IPS-18a (cell line): ENCODE measurements around the gene SOAT2.
A peak's percentile ranks its signal among the peaks of the same experiment; 100 is the strongest.
"Not testable (repeated sequence)": the region's sequence is repeated elsewhere in the genome, so short reads cannot be mapped to it uniquely, and the experiment has no call there.

Experiments used
- H3K27ac ChIP-seq: one replicate; pipeline ENCODE4 v1.5.1; 2013; ENCODE audit warnings: low read length
- H3K27me3 ChIP-seq: one replicate; pipeline ENCODE4 v1.6.1; 2013; ENCODE audit warnings: mild to moderate bottlenecking, low read length; ENCODE audit not compliant: control insufficient read depth, insufficient read depth
- H3K36me3 ChIP-seq: one replicate; pipeline ENCODE4 v1.6.1; 2013; ENCODE audit warnings: low read depth, low read length; ENCODE audit not compliant: control insufficient read depth
- H3K4me1 ChIP-seq: one replicate; pipeline ENCODE4 v1.6.1; 2013; ENCODE audit warnings: low read depth, low read length; ENCODE audit not compliant: control insufficient read depth
- H3K4me3 ChIP-seq: one replicate; pipeline ENCODE4 v1.5.1; 2013; ENCODE audit warnings: low read length
- H3K9ac ChIP-seq: one replicate; pipeline ENCODE4 v1.6.1; 2013; ENCODE audit warnings: mild to moderate bottlenecking, low read length, moderate library complexity
- H3K9me3 ChIP-seq: one replicate; pipeline ENCODE4 v1.6.1; 2013; ENCODE audit warnings: low read depth, low read length; ENCODE audit not compliant: control insufficient read depth

The SOAT2 gene

GRCh38 chr12:53078425-53079225 is 24.7 kb upstream of the SOAT2 start:
- Histone ChIP-seq H3K4me1 (no peaks in the 10 kb centered on the region), H3K9ac (peak overlapping the region; percentile 26), H3K4me3 (peak overlapping the region; percentile 61), H3K36me3 (no peaks in the 10 kb centered on the region), H3K9me3 (no peaks in the 10 kb centered on the region), H3K27ac (peak overlapping the region; percentile 17), H3K27me3 (peaks cover 17% of the 10 kb centered on the region)

GRCh38 chr12:53079226-53080117 is 23.8 kb upstream of the SOAT2 start, which contains the start of gene SPRYD3:
Gene SPRYD3 (minus strand): TSS chr12:53079390. CDS start chr12:53079333, 57 bp downstream.
- Histone ChIP-seq H3K9me3 (no peaks in the 10 kb centered on the region), H3K9ac (peak within 1 kb of the TSS; percentile 37), H3K36me3 (no peaks in the 10 kb centered on the region), H3K27me3 (peaks cover 17% of the 10 kb centered on the region), H3K4me1 (no peaks in the 10 kb centered on the region), H3K4me3 (peak within 1 kb of the TSS; percentile 62), H3K27ac (peak within 1 kb of the TSS; percentile 17)

GRCh38 chr12:53082637-53083175 is 20.6 kb upstream of the SOAT2 start:
- Histone ChIP-seq H3K4me3 (no peak overlapping the region), H3K36me3 (no peaks in the 10 kb centered on the region), H3K27ac (no peak overlapping the region), H3K4me1 (no peaks in the 10 kb centered on the region), H3K27me3 (peaks cover 24% of the 10 kb centered on the region), H3K9me3 (no peaks in the 10 kb centered on the region), H3K9ac (no peak overlapping the region)

GRCh38 chr12:53086361-53086760 is 16.9 kb upstream of the SOAT2 start:
- H3K9ac ChIP-seq, result no peak overlapping the region
- H3K4me1 ChIP-seq, result no peaks in the 10 kb centered on the region
- H3K9me3 ChIP-seq, result no peaks in the 10 kb centered on the region
- H3K27me3 ChIP-seq, result peaks cover 11% of the 10 kb centered on the region
- no peak overlapping the region for H3K4me3 ChIP-seq
- no peaks in the 10 kb centered on the region for H3K36me3 ChIP-seq
- no peak overlapping the region for H3K27ac ChIP-seq

- Histone ChIP-seq H3K36me3 (no peaks in the 10 kb centered on the region), H3K27me3 (peaks cover 7% of the 10 kb centered on the region), H3K4me1 (no peaks in the 10 kb centered on the region), H3K9me3 (no peaks in the 10 kb centered on the region), H3K4me3 (no peak overlapping the region), H3K9ac (no peak overlapping the region), H3K27ac (no peak overlapping the region)
Measured at GRCh38 chr12:53090105-53090504, 13.2 kb upstream of the SOAT2 start.

GRCh38 chr12:53090554-53090953 is 12.7 kb upstream of the SOAT2 start:
- Histone ChIP-seq H3K36me3 (no peaks in the 10 kb centered on the region), H3K27ac (no peak overlapping the region), H3K9ac (no peak overlapping the region), H3K27me3 (peaks cover 7% of the 10 kb centered on the region), H3K4me3 (no peak overlapping the region), H3K4me1 (no peaks in the 10 kb centered on the region), H3K9me3 (no peaks in the 10 kb centered on the region)

GRCh38 chr12:53091756-53092155 is 11.5 kb upstream of the SOAT2 start:
- H3K9ac ChIP-seq, result no peak overlapping the region
- H3K36me3 ChIP-seq, result no peaks in the 10 kb centered on the region
- H3K4me3 ChIP-seq, result no peak overlapping the region
- peaks cover 17% of the 10 kb centered on the region for H3K27me3 ChIP-seq
- no peak overlapping the region for H3K27ac ChIP-seq
- peaks cover 9% of the 10 kb centered on the region for H3K4me1 ChIP-seq
- H3K9me3 ChIP-seq, result no peaks in the 10 kb centered on the region

GRCh38 chr12:53093777-53094393 is 9.4 kb upstream of the SOAT2 start:
- Histone ChIP-seq H3K9ac (no peak overlapping the region), H3K4me3 (no peak overlapping the region), H3K36me3 (no peaks in the 10 kb centered on the region), H3K27ac (no peak overlapping the region), H3K9me3 (no peaks in the 10 kb centered on the region), H3K27me3 (peaks cover 32% of the 10 kb centered on the region), H3K4me1 (peaks cover 17% of the 10 kb centered on the region)

- H3K27ac ChIP-seq, result no peak overlapping the region
- no peaks in the 10 kb centered on the region for H3K9me3 ChIP-seq
- H3K36me3 ChIP-seq, result no peaks in the 10 kb centered on the region
- no peak overlapping the region for H3K9ac ChIP-seq
- no peak overlapping the region for H3K4me3 ChIP-seq
- H3K27me3 ChIP-seq, result peaks cover 36% of the 10 kb centered on the region
- peaks cover 22% of the 10 kb centered on the region for H3K4me1 ChIP-seq
Measured at GRCh38 chr12:53094394-53094787, 8.9 kb upstream of the SOAT2 start.

GRCh38 chr12:53094796-53095595 is 8.3 kb upstream of the SOAT2 start:
- Histone ChIP-seq H3K27me3 (peaks cover 36% of the 10 kb centered on the region), H3K4me1 (peaks cover 22% of the 10 kb centered on the region)
- not testable (repeated sequence) for H3K4me3 ChIP-seq, H3K9ac ChIP-seq, H3K9me3 ChIP-seq, H3K36me3 ChIP-seq, H3K27ac ChIP-seq

GRCh38 chr12:53095596-53095895 is 7.7 kb upstream of the SOAT2 start:
- H3K9ac ChIP-seq, H3K27ac ChIP-seq, H3K9me3 ChIP-seq, H3K4me3 ChIP-seq, H3K36me3 ChIP-seq: not testable (repeated sequence)
- H3K27me3 ChIP-seq, result peaks cover 36% of the 10 kb centered on the region
- H3K4me1 ChIP-seq, result peaks cover 22% of the 10 kb centered on the region
